Tongue (tissue), 2 donors: ENCODE measurements around the gene PRCD. TPM values are rescaled to one million over a fixed set of nuclear protein-coding genes. Genes with fewer than 3 reads are reported as not detected.
A peak's percentile ranks its signal among the peaks of the same experiment; 100 is the strongest.

ENCODE experiments used
- DNase-seq: peaks from one replicate; pipeline ENCODE4 v3.0.0-alpha.2; 2015
- total RNA-seq: library from RNA; depleted of rRNA; stranded (reverse); fragments of >200 nt; gene quantifications from one replicate; pipeline ENCODE4 v1.2.3, GENCODE V29; 2014

PRCD gene
- total RNA-seq, 1 donor from 2014 or later, result 0.31 TPM

DNA sequence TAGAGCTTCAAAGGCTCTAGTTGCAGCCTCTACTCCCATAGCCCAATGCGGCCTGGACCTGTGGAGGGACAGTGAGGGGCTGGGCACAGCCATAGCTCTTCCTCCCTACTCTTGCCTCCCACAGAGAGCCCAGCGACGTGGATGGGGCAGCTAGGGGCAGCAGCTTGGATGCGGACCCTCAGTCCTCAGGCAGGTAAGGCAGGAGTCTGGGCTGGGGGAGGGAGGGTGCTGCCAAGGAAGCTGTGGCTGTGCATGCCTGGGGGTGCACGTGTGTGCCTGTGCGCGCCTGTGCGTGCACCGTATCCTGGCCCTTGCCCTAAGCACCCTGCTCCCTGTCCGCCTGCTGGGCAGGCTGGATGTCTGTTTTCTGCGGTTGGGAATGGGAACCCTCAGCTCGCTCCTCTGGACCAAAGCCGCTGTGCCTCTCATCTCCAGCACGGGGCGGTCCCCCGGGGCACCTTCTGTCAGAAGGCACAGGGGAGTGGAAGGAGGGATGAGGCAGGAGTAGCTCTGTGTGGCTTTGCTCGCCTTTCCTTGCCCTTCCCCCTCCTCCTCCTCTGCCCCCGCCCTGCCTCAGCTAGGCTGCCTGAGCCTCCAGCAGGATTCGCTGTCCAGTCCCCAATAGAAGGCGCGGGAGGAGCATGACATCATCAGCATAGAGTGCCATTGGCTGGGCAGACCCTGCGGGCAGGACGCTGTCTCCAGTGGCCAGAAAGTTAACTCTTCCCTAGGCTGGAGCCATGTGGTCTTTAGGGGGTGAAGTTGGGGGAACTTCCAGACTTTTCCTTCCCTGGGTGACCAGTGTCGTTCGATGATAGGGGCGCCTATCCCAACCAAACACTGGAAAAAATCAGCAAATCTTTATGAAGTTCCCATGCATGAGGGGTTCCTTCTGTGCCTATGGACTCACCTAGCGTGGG, 797 bp downstream of the PRCD start:
- DNase-seq, result peak; percentile 97

DNA sequence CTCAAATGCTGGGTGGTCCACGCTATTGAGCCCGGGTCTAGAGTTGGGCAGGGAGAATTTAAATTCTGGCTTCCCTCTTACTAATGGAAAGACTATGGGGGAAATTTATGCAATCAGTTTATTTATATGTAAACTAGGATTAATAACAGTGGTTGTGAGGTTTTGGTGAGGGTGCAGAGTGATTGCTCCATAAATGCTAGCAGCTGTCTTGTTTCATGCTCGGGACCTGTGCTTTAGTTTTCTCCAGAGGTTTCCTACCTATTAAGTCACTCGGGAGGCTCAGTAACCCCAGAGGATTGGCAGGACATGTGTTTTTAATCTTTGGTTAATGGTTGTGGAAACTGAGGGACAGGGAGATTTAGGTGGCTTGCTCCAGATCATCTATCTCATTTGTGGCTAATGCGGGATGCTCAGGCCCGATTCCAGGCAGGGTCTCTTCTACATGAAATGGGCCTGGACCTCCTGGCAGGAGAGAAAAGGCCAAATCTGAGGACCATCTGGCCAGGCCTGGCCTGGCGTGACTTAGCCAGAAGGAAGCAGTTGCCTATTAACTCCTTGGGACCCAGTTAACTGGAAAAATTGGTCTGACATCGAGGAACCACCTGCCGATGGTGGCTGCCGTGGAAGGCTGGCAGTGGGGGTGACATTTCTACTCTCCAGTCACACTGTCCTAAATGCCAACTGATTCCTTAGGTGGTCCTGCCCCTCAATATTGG, 2.1 kb downstream of the PRCD start:
- no peak for DNase-seq

DNA sequence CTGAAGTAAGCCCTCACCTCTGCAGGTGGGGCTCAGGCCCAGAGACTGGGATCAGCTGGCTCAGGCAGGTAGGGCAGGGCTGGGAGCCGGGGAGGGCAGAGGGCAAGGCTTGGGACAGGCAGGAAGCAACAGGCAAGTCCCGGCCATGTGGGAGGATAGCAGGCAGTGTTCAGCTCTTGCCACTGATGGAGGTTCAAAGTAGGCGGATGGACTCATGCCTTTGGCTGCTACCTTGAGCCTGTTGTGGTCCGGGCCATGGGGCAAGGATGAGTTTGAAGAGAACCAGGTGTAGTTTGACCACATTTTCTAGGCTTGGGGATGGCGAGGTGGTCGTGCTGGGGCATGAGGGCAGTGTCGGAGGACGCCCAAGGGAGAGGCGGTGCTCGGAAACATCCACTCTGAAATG, 2.7 kb downstream of the PRCD start:
- DNase-seq, result no peak

DNA sequence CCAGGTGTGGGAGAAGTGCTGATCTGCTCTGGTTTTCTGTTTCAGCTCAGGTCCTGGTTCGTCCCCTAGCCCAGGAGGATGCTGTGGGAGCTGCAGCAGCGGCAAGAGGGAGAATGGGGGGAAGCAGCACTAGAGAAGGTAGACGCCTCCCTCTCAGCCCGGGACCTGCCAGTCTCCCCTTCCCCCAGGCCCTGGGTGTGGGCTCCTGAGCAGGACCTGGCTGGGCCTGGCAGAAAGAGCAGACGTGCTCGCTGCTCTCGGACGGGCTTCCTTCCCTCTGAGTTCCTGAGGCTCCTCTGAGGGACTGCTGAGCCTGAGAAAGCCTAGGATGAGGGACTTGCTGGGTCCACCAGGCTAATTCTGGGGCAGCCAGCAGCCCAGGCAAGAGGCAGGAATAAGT, 3.1 kb downstream of the PRCD start:
- DNase-seq, result no peak

DNA sequence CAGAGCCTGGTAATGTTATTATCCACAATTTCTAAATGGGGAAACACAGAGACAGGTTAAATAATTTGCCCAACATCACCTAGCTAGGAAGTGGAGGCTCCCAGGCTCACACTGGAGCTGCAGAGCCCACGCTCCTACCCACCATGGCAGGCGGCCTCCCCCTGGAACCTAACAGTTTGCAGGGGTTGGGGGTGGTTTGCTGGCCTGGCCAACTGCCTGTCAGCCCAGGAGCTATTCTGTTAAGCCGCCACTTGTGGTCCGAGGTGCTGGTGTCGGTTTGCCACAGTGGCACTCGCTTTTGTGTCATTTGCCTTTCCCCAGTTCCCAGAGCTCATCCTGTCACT, 3.6 kb downstream of the PRCD start:
- no peak for DNase-seq

DNA sequence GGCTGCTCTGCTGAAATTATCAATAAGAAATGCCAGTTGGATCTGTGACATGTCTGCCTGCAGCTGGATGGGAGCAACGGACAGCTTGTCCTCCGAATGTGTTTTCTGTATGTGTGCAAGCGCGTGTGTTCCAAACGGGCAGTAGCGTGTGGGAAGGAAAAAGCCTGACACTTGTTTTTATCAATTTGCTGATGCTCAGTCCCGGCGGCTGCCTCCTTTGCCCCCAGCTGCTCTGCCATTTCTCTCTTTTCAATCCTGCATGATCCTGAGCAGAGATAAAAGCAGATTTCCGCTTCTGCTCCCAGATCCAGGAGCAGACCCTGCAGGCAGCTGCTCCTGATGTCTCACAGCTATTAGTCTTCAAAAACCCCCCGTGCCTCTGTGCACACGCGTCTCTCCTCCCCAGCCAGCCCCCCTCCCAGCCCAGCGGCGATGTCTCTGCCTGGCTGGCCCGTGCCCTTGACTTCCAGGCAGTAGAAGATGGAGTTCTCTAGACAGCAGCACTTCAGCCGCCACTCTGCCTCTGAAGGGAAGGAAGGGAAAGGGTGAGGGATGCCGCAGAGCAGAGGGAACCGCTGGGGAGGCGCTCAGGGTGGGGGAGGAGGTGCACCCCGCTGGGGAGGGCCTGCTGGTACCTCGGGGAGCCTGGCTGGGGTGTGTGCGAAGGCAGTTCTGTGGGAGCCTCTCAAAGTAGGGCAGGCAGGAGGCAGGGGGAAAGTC, 4.1 kb downstream of the PRCD start:
- DNase-seq, result peak; percentile 45

DNA sequence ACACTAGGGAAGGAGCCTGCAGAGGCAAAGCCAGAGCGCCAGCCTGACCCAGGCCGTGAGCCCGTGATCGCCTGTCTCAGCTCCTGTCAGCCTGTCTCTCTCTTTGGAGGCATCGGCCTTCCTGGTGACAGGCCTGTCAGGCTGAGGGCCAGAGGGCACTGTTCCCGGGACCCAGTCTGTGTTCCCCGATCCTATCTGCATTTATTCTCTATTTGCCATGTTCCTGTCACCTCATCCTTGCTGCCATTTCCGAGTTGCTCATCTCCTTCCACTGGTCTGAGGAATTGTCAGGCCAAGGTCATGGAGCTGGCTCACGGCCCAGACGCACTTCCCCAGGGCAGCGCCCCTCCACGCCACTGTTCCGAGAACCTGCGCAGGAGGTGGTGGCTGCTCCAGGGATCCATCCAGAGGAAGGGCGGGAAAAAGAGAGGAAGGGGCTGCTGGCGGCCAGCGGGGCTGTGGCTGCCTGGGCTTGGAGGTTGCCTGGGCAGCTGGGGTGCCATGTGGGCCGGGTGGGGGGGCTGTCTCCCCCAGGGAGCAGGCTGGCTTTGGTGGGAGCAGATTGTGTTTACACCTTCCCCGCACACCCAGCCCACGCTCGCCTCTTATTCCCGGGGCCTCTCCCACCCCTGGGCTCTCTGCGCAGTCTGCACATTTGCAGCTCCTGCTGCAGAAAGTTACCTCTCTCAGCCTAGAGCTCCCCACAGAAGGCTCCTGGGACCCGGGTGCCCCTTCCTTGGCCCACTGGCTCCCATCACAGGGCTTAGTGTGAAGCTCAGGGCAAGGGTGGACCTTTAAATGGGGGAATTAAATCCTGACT, 4.9 kb downstream of the PRCD start:
- DNase-seq, result no peak

DNA sequence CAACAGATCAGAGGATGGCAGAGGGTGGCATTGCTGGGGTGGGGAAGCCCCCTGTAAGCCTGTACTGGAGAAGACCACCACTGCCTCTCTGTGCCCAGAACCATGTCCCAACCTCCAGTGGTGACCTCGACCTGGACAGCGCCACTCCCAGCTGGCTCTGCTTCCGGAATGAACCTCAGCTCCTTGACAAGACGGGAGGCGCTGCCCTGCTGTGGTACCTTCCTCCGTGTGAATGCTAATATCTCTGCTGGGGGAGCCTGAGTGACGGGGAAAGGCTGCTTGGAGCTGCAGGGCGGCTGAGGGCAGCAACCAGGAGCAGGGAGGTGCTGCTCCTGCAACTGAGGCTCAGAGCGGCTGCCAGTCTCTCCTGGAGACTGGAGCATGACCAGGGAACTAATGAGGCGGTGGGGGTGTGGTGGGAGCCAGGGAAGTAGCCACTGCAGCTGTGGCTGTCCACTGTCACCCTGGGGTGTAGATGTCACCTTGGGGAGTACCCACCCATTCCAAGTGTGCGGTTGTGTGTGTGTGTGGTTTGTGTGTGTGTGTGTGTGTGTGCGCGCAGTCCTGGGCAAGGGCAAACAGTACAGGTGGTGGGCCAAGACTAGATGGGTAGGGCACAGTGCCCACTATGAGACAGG, 6.2 kb downstream of the PRCD start:
- DNase-seq, result no peak

DNA sequence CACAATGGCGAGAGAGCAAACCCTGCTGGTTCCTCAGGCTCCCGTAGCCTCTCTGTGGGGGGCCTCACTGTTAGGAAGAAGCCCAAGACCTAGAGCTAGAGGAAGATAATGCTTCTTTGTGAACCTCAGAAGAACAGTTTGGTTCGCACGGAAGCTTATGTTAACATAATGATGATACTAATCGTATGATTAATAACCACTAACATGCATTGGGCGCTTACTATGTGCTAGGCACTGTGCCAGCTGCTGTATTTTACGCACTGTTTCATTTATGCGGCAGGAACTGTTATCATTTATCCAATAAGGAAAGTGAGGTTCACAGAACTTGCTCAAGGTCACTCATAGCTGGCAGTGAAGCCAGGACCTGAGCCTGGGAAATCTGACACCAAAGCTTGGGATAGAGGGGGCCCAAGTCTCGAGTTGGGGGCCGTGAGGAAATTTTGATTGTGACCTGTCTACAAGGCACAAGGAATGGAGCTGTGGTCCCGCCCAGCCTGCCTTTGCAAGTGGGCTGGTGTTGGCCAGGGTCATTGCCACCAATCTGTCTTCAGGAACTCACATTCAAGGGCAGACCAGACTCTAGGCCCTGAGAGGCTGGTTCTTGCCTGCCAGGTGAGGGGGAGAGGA, 6.8 kb downstream of the PRCD start:
- DNase-seq, result no peak

DNA sequence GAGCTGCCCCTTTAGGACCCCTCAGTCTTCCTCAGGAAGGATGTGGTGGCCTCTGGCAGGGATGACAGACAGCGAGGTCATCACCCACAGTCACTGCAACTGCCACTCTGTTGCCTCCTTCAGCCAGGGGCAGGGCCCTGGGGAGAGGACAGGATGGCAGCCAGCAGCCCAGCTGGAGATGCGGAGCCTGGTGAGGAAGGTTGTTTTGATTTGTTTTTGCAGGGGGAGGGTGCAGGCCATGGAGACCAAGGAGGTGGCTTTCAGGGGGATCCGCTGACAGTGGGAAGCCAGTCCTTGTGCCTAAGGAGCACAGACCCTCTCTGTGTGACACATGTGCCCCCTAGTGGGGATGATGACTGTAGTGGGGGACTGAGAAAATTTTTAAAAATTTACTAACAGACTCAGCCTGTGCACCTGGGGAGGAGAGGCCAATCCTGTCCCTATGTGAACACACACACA, 7.4 kb downstream of the PRCD start:
- DNase-seq, result peak; percentile 90

DNA sequence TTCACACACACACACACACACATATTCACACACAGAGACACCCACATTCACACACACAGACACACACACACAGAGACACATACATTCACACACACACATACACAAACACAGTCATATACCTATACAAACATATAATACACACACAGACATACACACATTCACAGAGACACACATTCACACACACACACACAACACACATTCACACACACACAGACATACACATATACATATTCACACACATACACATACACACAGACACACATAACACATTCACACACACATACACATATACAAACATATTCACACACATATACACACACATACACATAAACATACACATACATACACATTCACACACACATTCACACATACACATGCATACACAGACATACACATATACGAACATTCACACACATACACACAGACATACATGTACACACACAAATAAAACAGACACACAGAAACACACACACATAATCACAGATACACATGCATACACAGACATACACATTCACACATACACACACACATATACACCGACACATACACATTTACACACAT, 7.9 kb downstream of the PRCD start:
- DNase-seq, result no peak

DNA sequence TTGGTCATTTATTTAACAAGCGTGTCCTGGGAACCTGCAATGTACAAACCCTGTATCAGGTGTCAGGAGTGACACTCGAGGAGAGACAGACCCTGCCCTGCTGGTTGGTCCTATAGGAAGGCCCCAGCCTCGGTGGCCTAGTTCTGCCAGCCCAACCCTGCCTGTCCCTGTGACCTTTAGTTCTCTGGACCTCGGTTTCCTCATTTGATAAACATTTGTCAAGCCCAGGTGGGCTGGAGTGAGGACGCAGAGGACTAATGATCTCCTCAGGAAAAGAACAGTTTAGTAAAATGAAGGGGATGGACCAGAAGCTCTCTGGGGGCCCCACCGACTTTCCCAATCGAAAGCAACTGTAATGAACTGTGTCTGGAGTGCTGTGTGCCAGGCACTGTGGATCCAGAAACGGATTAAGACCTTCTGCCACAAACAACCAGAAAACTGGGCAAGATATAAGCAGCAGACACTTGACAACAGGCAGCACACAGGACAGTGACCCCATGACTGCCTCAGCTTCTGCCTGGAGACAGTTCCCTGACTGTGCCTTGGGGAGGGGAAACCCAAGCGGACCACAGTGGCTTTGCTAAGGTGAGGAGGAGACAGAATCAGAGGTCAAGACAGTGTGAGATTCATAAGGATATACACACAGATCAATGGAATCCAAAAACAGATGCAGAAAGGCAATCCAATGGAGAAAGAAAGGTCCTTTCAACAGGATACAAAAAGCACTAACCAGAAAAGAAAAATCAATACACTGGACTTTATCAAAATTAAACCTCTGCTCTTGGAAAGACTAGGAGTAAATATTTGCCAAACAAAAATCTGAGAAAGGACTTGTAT, 8.8 kb downstream of the PRCD start:
- no peak for DNase-seq

DNA sequence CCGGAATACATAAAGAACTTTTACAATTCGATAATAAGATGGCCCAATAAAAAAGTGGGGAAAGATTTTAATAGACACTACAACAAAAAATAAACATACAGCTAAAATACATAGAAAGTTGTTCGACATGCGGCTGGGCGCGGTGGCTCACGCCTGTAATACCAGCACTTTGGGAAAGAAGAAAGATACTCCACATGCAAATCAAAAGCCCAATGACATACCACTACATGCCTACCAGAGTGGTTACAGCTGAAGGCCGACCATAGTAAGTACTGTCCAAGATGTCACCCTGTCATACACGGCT, 9.3 kb downstream of the PRCD start:
- DNase-seq, result no peak

DNA sequence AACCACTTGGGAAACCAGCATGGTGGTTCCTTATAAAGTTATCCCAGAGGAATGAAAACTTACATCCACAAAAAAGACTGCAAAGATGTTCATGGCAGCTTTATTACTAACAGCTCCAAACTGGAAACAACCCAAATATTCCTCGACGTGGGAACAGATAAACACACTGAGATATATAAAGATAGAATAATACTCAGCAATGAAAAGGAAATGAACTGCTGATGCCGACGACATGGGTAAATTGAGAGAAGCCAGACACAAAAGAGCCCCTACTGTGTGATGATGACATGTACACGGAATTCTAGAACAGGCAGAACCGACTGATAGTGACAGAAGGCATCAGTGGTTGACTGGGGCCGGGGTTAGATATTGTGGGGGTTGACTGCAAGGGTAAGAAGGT, 9.7 kb downstream of the PRCD start:
- DNase-seq, result no peak

DNA sequence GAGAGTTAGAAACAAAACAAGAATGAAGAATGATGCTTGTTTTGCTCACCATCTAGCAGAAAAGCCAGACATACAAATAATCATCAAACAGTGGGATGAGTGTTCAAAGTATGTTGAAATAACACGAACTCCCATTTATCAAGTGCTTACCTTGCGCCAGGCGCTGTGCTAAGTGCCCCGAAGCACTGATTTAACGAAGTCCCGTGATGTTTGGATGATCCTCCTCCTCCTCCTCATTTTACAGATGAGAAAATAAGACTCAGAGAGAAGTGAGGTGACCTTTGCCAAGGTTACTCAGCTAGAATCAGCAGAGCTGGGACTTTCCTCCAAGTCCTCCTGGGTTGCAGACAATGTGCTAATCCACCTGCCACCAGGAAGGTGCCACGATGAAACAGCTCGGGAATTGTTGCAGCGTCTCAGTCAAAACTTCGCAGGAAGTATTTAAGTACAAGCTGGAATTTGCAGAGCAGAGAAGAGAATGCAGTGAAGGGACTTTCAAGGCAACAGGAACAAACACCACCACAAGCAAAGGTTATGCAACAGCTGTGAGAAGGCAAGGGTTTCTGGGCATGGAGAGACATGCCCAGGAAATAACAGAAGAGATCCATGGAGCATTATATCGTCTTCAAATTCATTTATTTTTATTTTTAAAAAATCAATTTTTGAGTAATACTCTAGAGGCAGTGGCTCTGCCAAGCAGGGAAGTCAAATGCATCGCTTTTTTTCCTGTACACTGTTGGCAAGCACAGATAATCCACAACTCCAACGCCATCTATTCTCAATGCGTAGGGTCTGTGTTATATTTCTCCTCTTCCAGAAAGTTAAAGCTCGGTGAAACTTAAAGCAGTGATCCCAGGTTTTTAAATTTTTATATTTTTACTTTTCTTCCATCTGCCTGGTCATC, 11.1 kb downstream of the PRCD start:
- no peak for DNase-seq

DNA sequence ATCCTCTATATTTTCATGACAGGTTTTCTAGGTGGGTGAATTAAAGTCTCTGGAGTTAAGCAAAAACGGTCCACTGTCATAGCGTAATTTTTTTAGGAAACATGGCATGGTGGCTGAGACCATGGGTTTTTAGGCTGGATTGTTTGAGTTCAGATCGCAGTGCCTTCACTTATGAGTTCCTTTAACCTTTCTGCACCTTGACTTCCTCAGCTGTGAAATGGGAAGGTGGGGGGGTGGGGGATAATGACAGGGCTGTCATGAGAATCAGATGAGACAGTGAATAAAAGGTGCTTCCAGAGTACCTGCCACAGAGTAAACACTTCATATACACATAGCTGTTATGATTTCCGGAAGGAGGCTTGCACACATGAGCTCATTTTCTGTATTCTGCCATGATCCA, 11.8 kb downstream of the PRCD start:
- no peak for DNase-seq

DNA sequence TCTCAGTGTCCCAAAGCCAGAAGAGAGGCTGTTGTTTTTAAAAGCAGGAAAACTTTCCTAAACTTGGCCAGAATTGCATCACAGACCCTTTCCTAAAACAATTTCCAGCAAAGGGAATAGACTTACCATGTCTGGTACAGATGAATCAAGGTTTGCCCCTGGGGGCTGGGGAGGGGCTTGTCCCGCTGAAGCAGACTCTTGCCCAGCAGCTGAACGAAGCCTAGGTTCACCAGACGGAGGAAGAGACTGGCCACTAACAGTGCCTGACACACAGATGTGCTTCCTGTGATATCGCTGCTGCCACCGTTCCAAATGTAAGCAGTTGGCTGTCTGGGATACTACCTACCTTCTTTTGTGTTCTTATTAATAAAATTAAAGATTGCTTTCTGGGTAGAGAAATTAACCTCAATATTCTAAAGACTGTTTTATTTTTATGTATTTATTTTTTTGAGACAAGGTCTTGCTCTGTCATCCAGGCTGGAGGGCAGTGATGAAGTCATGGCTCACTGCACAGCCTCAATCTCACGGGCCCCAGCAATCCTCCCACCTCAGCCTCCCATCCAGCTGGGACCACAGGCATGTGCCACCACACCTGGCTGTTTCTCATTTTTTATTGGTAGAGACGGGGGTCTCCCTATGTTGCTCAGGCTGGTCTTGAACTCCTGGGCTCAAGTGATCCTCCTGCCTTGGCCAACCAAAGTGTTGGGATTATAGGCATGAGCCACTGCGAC, 13.5 kb downstream of the PRCD start:
- DNase-seq, result no peak

DNA sequence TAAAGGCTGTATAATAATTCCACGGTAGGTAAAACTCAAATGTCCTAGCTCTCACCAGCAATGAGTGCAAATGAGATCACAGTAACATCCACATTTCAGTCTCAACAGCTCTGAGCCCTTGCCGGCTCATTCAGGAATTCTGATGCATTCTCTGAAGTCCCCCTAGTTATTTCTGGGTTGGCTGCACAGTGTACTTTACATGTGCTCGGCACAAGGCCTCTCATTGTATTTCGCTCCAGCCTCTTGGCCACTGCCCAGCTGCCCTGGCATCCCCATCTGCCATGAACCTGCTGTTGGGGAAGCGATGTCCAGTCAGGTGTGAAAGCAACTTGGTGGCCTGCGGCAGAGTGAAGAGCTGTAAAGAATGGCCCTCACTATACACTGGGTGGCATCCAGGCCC, 14.3 kb downstream of the PRCD start:
- no peak for DNase-seq
